Esophagus mucosa (tissue), 1 donor: ENCODE results near the gene ARHGAP6. TPM values are rescaled to one million over a fixed set of nuclear protein-coding genes. Genes with fewer than 3 reads are reported as not detected.
"Not testable (repeated sequence)": the region's sequence is repeated elsewhere in the genome, so short reads cannot be mapped to it uniquely, and the experiment has no call there.

Source experiments
- ATAC-seq: fragments of 200-7000 bp; cut with Tn5 transposase; one replicate; pipeline ENCODE4 v1.9.1; 2020
- total RNA-seq: library from RNA; stranded (reverse); gene quantifications from one replicate; pipeline ENCODE4 v1.2.4, GENCODE V29; 2023
- donor health status: DM: yes; HTN: yes; CAD: no.

Gene ARHGAP6
- total RNA-seq, 1 donor from 2014 or later, result 0.56 TPM

- ATAC-seq, result no peak
Measured at GRCh38 chrX:11528623-11529022, 137.1 kb downstream of the ARHGAP6 start.

GRCh38 chrX:11525685-11526084 is 140.0 kb downstream of the ARHGAP6 start:
- ATAC-seq, result no peak

GRCh38 chrX:11519234-11519633 is 146.5 kb downstream of the ARHGAP6 start:
- ATAC-seq, result not testable (repeated sequence)

- no peak for ATAC-seq
Measured at GRCh38 chrX:11509786-11510185, 155.9 kb downstream of the ARHGAP6 start.

GRCh38 chrX:11504234-11504633 is 161.5 kb downstream of the ARHGAP6 start:
- no peak for ATAC-seq

DNA sequence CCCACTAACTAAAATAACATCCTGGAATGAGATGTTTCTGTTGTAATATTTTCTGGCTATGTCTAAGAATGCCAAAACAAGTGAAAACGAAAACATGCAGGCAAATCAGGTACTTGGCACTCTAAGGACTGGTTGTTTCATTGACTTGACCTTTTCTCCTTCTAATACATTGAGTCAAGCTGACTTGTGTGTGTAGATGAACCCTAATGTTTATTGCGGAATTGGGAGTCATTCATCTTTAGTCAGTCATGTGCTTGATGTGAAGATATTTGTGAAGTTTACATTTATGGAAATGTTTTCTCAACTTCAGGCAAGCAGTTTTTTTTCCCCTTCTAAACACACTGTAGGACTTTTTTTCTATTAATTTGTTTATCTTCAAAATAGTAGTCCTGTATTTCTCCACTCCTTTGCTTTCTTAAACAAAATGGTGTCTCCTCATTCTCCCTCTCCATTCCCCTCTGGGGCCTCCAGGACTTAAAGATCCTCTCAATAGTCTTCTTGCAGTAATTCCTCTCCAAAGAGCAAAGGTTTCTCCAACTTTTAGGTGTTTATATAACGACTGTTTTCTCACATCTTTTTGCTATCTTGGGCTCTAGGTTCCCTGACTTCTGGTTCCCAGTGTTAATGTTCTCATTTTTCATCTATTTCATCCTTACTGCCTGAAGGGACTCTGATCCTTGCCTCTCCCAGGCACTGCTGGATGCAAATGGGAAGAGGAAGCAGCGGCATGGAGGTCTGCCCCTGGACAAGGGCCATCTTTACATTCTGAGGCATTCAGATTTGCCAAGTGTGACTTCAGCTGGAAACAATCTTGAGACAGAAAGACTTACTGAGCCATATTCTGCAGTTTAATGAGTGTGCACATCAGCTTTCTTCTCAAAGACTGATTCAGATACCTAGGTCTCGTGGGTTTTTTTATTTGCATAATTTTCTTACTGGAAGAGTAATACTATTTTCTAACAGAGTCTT is 166.4 kb downstream of the ARHGAP6 start:
- ATAC-seq, result no peak

DNA sequence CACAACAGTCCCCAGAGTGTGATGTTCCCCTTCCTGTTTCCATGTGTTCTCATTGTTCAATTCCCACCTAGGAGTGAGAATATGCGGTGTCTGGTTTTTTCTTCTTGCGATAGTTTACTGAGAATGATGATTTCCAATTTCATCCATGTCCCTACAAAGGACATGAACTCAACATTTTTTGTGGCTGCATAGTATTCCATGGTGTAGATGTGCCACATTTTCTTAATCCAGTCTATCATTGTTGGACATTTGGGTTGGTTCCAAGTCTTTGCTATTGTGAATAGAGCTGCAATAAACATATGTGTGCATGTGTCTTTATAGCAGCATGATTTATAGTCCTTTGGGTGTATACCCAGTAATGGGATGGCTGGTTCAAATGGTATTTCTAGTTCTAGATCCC is 174.3 kb downstream of the ARHGAP6 start:
- not testable (repeated sequence) for ATAC-seq

- no peak for ATAC-seq
Measured at GRCh38 chrX:11484290-11484689, 181.4 kb downstream of the ARHGAP6 start.

DNA sequence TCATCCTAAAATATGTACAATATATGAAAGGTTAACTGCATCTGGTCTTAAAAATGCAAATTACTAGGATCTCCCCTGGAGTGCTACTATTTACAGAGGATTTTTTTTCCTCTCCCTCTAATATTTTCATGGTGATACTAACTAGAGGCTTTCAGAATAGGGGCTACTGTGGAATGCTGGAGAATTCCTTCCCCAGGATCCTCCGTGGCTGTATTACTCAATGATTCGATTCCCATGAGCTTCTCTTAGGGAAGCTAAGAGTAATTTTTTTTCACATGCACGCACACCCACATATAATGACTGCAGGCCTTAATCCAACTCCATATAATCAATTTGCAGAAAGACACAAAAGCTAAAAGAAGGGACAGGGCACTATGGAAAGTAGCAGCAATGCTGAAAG is 184.7 kb downstream of the ARHGAP6 start:
- ATAC-seq, result no peak

- ATAC-seq, result no peak
Measured at GRCh38 chrX:11480626-11481025, 185.1 kb downstream of the ARHGAP6 start.

GRCh38 chrX:11478911-11479310 is 186.8 kb downstream of the ARHGAP6 start:
- ATAC-seq, result no peak

- no peak for ATAC-seq
Measured at GRCh38 chrX:11478026-11478425, 187.7 kb downstream of the ARHGAP6 start.

GRCh38 chrX:11474576-11474975 is 191.1 kb downstream of the ARHGAP6 start:
- ATAC-seq, result no peak

GRCh38 chrX:11474021-11474420 is 191.7 kb downstream of the ARHGAP6 start:
- ATAC-seq, result no peak

- ATAC-seq, result no peak
Measured at GRCh38 chrX:11472879-11473278, 192.8 kb downstream of the ARHGAP6 start.

DNA sequence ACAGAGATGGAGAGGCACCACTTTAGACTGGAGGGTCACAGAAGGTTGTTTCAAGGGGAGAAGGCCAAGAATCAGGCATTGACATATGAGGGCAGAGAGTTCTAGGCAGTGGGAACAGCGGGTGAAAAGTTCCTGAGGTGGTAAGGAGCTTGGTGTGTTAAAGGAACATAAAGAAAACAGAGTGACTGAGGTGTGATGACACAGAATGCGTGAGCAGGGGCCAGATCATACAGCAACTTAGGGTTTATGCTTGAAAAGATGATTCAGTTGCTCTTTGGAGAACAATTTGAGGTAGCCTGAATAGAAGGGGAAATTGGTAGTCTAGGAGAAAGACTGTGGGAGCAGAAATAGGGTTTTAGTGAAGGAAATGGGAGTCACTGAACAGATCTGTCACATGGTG is 193.3 kb downstream of the ARHGAP6 start:
- no peak for ATAC-seq

GRCh38 chrX:11470250-11470974 is 195.3 kb downstream of the ARHGAP6 start:
- ATAC-seq, result no peak

DNA sequence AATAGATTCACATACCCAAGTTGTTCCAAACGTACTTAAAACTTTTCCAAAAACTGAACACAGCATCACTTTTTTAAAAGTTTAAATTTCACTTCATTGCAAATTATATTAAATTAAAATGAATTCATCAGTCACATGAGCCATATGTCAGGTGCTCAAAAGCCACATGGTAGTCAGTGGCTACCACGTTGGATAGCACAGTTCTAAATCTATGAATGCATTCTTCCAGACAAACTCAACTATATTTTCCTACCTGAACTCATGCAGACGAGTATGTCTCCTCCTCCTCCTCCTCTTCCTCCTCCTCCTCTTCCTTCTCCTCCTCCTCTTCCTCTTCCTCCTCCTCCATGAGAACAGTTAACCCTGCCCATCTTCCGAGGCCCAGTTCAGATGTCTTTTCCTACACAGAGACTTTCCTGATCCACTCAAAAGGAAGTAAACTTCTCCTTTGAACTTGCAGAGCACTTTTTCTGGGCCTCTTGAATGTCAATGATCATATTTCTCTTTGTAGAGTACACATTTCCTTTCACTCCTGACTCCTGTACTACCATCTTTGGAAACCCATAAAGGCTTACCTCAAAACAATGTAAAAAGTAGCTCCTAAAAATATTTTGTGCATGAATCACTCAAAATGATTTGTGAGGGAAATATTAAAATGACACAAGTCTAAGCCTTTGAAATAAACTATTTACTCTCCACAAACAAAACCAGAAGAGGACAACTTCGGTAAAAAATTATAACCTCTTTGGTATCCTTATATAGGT is 199.9 kb downstream of the ARHGAP6 start:
- no peak for ATAC-seq

DNA sequence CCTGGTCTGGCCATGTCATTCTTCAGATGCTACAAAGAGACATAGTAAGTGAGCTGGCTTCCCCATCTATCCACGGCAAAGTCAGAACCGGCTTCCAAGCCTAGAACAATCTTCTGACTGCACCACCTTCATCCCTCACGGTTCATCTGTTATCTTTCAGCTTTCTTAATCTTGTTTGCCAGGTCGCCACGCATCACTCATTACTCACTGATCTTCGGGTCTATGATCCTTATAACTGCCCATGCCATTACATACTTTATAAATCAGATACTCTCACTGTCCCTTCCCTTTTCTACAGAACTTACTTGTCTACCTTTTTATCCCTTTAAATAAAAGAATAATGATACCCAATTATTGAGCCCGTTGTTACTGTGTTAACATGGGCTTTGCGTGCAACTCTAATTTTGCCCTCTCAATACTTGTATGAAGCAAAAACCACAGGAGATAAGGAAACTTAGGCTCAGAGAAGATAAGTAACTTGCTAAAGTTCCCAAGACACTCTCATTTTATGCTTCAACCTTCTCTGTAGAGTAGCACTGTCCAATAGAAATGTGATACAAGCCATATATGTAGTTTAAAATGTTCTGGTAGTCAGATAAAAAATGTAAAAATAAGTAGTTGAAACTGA is 200.8 kb downstream of the ARHGAP6 start:
- no peak for ATAC-seq

GRCh38 chrX:11464380-11464779 is 201.3 kb downstream of the ARHGAP6 start:
- ATAC-seq, result no peak

GRCh38 chrX:11462648-11463047 is 203.1 kb downstream of the ARHGAP6 start:
- no peak for ATAC-seq

DNA sequence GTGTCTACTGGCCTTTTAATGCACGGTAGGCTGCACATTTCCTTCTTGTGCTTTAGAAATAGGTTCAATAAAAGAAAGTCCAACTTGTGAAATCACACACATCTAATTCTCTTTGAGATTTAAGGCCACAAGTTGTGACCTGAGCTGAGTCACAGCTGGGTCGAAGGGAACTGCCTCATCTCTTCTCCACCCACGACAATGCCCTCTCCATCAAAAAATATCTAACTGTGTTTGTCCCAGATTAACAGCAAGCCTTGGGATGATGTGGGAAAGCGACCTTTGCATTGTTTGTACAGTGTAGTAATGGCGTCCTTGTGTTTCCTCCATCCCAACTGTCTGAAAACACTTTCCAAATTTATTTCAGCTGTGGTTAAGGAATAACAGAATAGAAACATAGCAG is 203.6 kb downstream of the ARHGAP6 start:
- ATAC-seq, result no peak
